DOHH2 (cell line): Measurements from ENCODE around the gene PDE11A.

Source experiments
- CTCF ChIP-seq: fragments of 200-600 bp; sonication (generic); IDR thresholded peaks from one replicate; pipeline ENCODE4 v1.5.1; 2014; ENCODE audit warnings: antibody characterized with exemption, mild to moderate bottlenecking, low read depth, low read length; ENCODE audit not compliant: poor library complexity, severe bottlenecking
- EZH2phosphoT487 ChIP-seq: fragments of 200-600 bp; sonication (generic); IDR thresholded peaks from 2 replicates; pipeline ENCODE4 v1.6.1; 2017; ENCODE audit warnings: borderline replicate concordance, mild to moderate bottlenecking, antibody characterized with exemption, low read length, moderate library complexity, mixed read lengths

- TF ChIP-seq CTCF = no peak
- TF ChIP-seq EZH2phosphoT487 = no peak
Observed at GRCh38 chr2:177930916-177931315, 141.7 kb downstream of the PDE11A start.
